HCT116 (cell line): ENCODE data around the gene SULT1C3. TPM values are rescaled to one million over a fixed set of nuclear protein-coding genes. Genes with fewer than 3 reads are reported as not detected.

Experiments
- ATAC-seq: fragments of 200-7000 bp; cut with Tn5 transposase; 2 replicates; pipeline ENCODE4 v1.9.1; 2020; ENCODE audit warnings: mild to moderate bottlenecking, moderate library complexity
- BruUV-seq: library from RNA; stranded (reverse); fragments of 400-500 nt; replicated peaks from 2 replicates; lab custom pipeline; 2021; lab: Mats Ljungman, UMichigan
- CTCF ChIA-PET: fragments of 300-600 bp; sonication (Branson Sonifier 250); formaldehyde crosslinking; loops from one replicate; lab custom pipeline; 2021; ENCODE audit warnings: antibody characterized with exemption; lab: Charles Lee
- POLR2A ChIA-PET: fragments of 300-600, 350-600 bp; sonication (Branson Sonifier 250); formaldehyde crosslinking; loops from one replicate; lab custom pipeline; 2021; ENCODE audit warnings: antibody characterized with exemption; lab: Charles Lee
- RAD21 ChIA-PET, 2 experiments: fragments of 300-600 bp; sonication (Branson Sonifier 250); formaldehyde crosslinking; loops; one replicate each; lab custom pipeline; 2023; ENCODE audit warnings: low total read pairs in 2 of 2; ENCODE audit not compliant: uncharacterized antibody in 2 of 2, unreplicated experiment in 2 of 2, low non-redundant PET in 1 of 2; lab: Charles Lee
- DNase-seq: peaks from one replicate; pipeline ENCODE4 v3.0.0-alpha.2; 2010; ENCODE audit warnings: low read depth, low spot score
- H2AFZ ChIP-seq: fragments of 200-600 bp; shearing (Covaris generic), sonication (generic); 2 replicates; pipeline ENCODE4 v1.6.1; 2017; ENCODE audit warnings: low read depth, mixed run types, mixed read lengths, antibody characterized with exemption, low read length; ENCODE audit not compliant: poor library complexity, severe bottlenecking
- H3K27ac ChIP-seq: 2 replicates; pipeline ENCODE4 v1.5.1; 2012; ENCODE audit warnings: low read depth, low read length
- H3K27me3 ChIP-seq: fragments of 200-600 bp; sonication (generic); 2 replicates; pipeline ENCODE4 v1.6.1; 2016; ENCODE audit warnings: mixed run types, low read length, mixed read lengths; ENCODE audit not compliant: insufficient read depth
- H3K36me3 ChIP-seq, 2 experiments: fragments of 200-500 bp in 1 of 2; fragments of 200-600 bp in 1 of 2; sonication (Bioruptor generic) in 1 of 2; sonication (generic) in 1 of 2; 2 replicates each; pipeline versions ENCODE4 v1.5.1 to v1.6.1; 2014 to 2016; ENCODE audit warnings: low read length in 2 of 2, inconsistent platforms in 1 of 2, mixed read lengths in 1 of 2, mixed run types in 1 of 2; ENCODE audit not compliant: insufficient read depth in 2 of 2, control insufficient read depth in 1 of 2
- H3K4me1 ChIP-seq, 2 experiments: fragments of 200-600 bp in 1 of 2; sonication (generic) in 1 of 2; 2 replicates each; pipeline versions ENCODE4 v1.5.1 to v1.6.1; 2012 to 2017; ENCODE audit warnings: low read length in 2 of 2, inconsistent platforms in 1 of 2, mild to moderate bottlenecking in 1 of 2, mixed read lengths in 1 of 2, mixed run types in 1 of 2, moderate library complexity in 1 of 2; ENCODE audit not compliant: insufficient read depth in 2 of 2, control insufficient read depth in 1 of 2
- H3K4me2 ChIP-seq: fragments of 200-600 bp; sonication (generic); 2 replicates; pipeline ENCODE4 v1.6.1; 2017; ENCODE audit warnings: mixed run types, low read length, mixed read lengths
- H3K4me3 ChIP-seq, 2 experiments: fragments of 200-600 bp in 1 of 2; sonication (generic) in 1 of 2; replicated peaks in 1 of 2; 2 replicates each; pipeline ENCODE4 v1.5.1; 2011 to 2016; ENCODE audit warnings: low read length in 2 of 2, control low read depth in 1 of 2, low read depth in 1 of 2, mild to moderate bottlenecking in 1 of 2, mixed read lengths in 1 of 2, mixed run types in 1 of 2
- H3K79me2 ChIP-seq: fragments of 200-600 bp; sonication (generic); 2 replicates; pipeline ENCODE4 v1.6.1; 2017; ENCODE audit warnings: mild to moderate bottlenecking, mixed run types, low read length, moderate library complexity, mixed read lengths; ENCODE audit not compliant: insufficient read depth
- H3K9ac ChIP-seq: fragments of 200-600 bp; sonication (generic); 2 replicates; pipeline ENCODE4 v1.6.1; 2016; ENCODE audit warnings: low read length, mixed read lengths
- H3K9me2 ChIP-seq: fragments of 200-600 bp; sonication (generic), shearing (Covaris generic); 2 replicates; pipeline ENCODE4 v1.6.1; 2017; ENCODE audit warnings: mixed run types, mild to moderate bottlenecking, moderate library complexity; ENCODE audit not compliant: insufficient read depth
- H3K9me3 ChIP-seq, 2 experiments: fragments of 200-500 bp in 1 of 2; fragments of 200-600 bp in 1 of 2; sonication (Bioruptor generic) in 1 of 2; sonication (generic) in 1 of 2; 2 replicates each; pipeline ENCODE4 v1.6.1; 2014 to 2017; ENCODE audit warnings: low read length in 2 of 2, mixed read lengths in 2 of 2, inconsistent platforms in 1 of 2, low read depth in 1 of 2, mild to moderate bottlenecking in 1 of 2, mixed run types in 1 of 2, moderate library complexity in 1 of 2; ENCODE audit not compliant: control insufficient read depth in 1 of 2, insufficient read depth in 1 of 2
- H4K20me1 ChIP-seq: fragments of 200-600 bp; sonication (generic), shearing (Covaris generic); 2 replicates; pipeline ENCODE4 v1.6.1; 2017; ENCODE audit warnings: mixed run types, mild to moderate bottlenecking, moderate library complexity; ENCODE audit not compliant: insufficient read depth
- CBX3 ChIP-seq: IDR thresholded peaks from 2 replicates; pipeline ENCODE4 v1.6.1; 2012; ENCODE audit warnings: low read depth
- CEBPB ChIP-seq: IDR thresholded peaks from 2 replicates; pipeline ENCODE4 v1.6.1; 2012; ENCODE audit warnings: low read depth
- EGR1 ChIP-seq: IDR thresholded peaks from 2 replicates; pipeline ENCODE4 v1.6.1; 2012; ENCODE audit warnings: low read depth
- ELF1 ChIP-seq: IDR thresholded peaks from 2 replicates; pipeline ENCODE4 v1.6.1; 2012; ENCODE audit warnings: low read depth, borderline replicate concordance
- EZH2 ChIP-seq: fragments of 200-600 bp; sonication (generic); IDR thresholded peaks from 2 replicates; pipeline ENCODE4 v1.6.1; 2017; ENCODE audit warnings: antibody characterized with exemption, mixed run types
- EZH2phosphoT487 ChIP-seq: fragments of 200-600 bp; IDR thresholded peaks from 2 replicates; pipeline ENCODE4 v1.6.1; 2018; ENCODE audit warnings: antibody characterized with exemption, borderline replicate concordance
- FOSL1 ChIP-seq: IDR thresholded peaks from 2 replicates; pipeline ENCODE4 v1.6.1; 2012; ENCODE audit warnings: low read depth
- POLR2A ChIP-seq: IDR thresholded peaks from 2 replicates; pipeline ENCODE4 v1.7.0; 2011; ENCODE audit warnings: borderline replicate concordance; ENCODE audit not compliant: insufficient read depth, insufficient read length; ENCODE audit errors: extremely low read depth
- POLR2AphosphoS5 ChIP-seq: IDR thresholded peaks from 2 replicates; pipeline ENCODE4 v1.6.1; 2011; ENCODE audit warnings: mild to moderate bottlenecking, low read depth, low read length, moderate library complexity
- RAD21 ChIP-seq: IDR thresholded peaks from 2 replicates; pipeline ENCODE4 v1.6.1; 2012; ENCODE audit warnings: low read depth, mild to moderate bottlenecking
- SIN3A ChIP-seq: IDR thresholded peaks from 2 replicates; pipeline ENCODE4 v1.6.1; 2012; ENCODE audit warnings: low read depth
- SP1 ChIP-seq: IDR thresholded peaks from 2 replicates; pipeline ENCODE4 v1.6.1; 2012; ENCODE audit warnings: low read depth
- SRF ChIP-seq: IDR thresholded peaks from 2 replicates; pipeline ENCODE4 v1.6.1; 2012; ENCODE audit warnings: low read depth
- TCF7L2 ChIP-seq: IDR thresholded peaks from 2 replicates; pipeline ENCODE4 v1.7.0; 2011; ENCODE audit warnings: borderline replicate concordance, inconsistent platforms; ENCODE audit not compliant: insufficient read depth, insufficient read length; ENCODE audit errors: extremely low read depth
- YY1 ChIP-seq: IDR thresholded peaks from 2 replicates; pipeline ENCODE4 v1.6.1; 2011; ENCODE audit warnings: low read length, low read depth, moderate library complexity, mild to moderate bottlenecking; ENCODE audit not compliant: insufficient replicate concordance; ENCODE audit errors: extremely low read depth
- ZFX ChIP-seq: fragments of 450-650 bp; IDR thresholded peaks from 2 replicates; pipeline ENCODE4 v1.6.1; 2017
- ZNF274 ChIP-seq: fragments of 200-500 bp; sonication (Bioruptor generic); IDR thresholded peaks from 2 replicates; pipeline ENCODE4 v1.6.1; 2014; ENCODE audit warnings: mild to moderate bottlenecking, low read depth, low read length, inconsistent platforms
- intact Hi-C: fragments of 100-400 bp; cut with micrococcal nuclease; formaldehyde crosslinking; loops from 2 replicates; pipeline ENCODE4 v1.10.0; 2022
- total RNA-seq: library from RNA; stranded (reverse); gene quantifications from one replicate; pipeline ENCODE4 v1.2.1, GENCODE V29; 2021; ENCODE audit not compliant: unreplicated experiment
- TF ChIP-seq, protein P1 (sequence below): IDR thresholded peaks from 2 replicates; pipeline ENCODE4 v1.6.1; 2012
- TF ChIP-seq, protein P2 (sequence below): IDR thresholded peaks from 2 replicates; pipeline ENCODE4 v1.6.1; 2012
- TF ChIP-seq, protein P3 (sequence below): IDR thresholded peaks from 2 replicates; pipeline ENCODE4 v1.6.1; 2011; ENCODE audit warnings: mild to moderate bottlenecking, low read length, moderate library complexity; ENCODE audit not compliant: insufficient replicate concordance; ENCODE audit errors: extremely low read depth

SULT1C3 gene
- total RNA-seq, 1 experiment from 2014 or later: not detected

DNA sequence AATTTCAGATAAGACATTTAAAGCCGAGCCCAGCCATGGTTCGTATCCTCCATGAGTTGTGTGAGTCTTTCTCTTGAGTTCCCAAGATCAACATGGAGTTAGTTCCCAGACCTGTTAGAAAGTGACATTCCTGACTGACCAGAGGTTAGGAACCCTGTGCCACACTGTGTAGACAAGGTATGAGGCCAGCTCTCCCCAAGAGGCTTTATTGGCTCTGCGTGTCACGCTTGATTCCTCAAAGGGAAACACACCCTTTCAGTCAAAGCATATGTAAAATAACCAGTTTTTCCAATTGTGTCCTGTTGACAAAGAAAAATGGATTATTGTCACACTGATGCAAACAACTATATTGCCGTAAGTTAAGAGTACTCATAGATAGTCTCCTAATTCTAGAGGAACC is 1.2 kb downstream of the SULT1C3 start:
- POLR2A ChIA-PET: no interaction called here
- intact Hi-C loops: no loop called here
- ATAC-seq (no peak), DNase-seq (no peak)
- H4K20me1 ChIP-seq: no peaks in the 10 kb centered on the region
- H3K4me3 ChIP-seq: no peak overlapping the region
- H3K9me3 ChIP-seq: peaks cover 0 to 3% of the 10 kb centered on the region in 2 experiments; a peak in 1 of 4 replicates
- CTCF ChIA-PET: no interaction called here
- no TSS peak for BruUV-seq
- H2AFZ ChIP-seq: no peak overlapping the region
- H3K4me2 ChIP-seq: no peak overlapping the region
- H3K9ac ChIP-seq: no peak overlapping the region
- no peaks in the 10 kb centered on the region for H3K36me3 ChIP-seq
- RAD21 ChIA-PET: no interaction called here
- H3K79me2 ChIP-seq: no peaks in the 10 kb centered on the region
- no peak for TF ChIP-seq EGR1
- TF ChIP-seq CBX3: no peak
- TF ChIP-seq RAD21: no peak
- TF ChIP-seq SP1: no peak
- TF ChIP-seq, protein P1, sequence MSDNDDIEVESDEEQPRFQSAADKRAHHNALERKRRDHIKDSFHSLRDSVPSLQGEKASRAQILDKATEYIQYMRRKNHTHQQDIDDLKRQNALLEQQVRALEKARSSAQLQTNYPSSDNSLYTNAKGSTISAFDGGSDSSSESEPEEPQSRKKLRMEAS: no peak
- TF ChIP-seq ZNF274: no peak
- TF ChIP-seq ELF1: no peak
- TF ChIP-seq EZH2: no peak
- H3K9me2 ChIP-seq: no peaks in the 10 kb centered on the region
- H3K27ac ChIP-seq: no peak overlapping the region
- H3K27me3 ChIP-seq: no peaks in the 10 kb centered on the region
- no peaks in the 10 kb centered on the region for H3K4me1 ChIP-seq

GRCh38 chr2:108243566-108243965 is 3.8 kb downstream of the SULT1C3 start:
- Histone ChIP-seq H3K9me3 (no peaks in the 10 kb centered on the region), H4K20me1 (no peaks in the 10 kb centered on the region), H3K4me2 (no peak overlapping the region), H3K79me2 (no peaks in the 10 kb centered on the region), H2AFZ (no peak overlapping the region), H3K36me3 (no peaks in the 10 kb centered on the region), H3K27ac (no peak overlapping the region), H3K4me1 (no peaks in the 10 kb centered on the region), H3K9me2 (no peaks in the 10 kb centered on the region), H3K27me3 (no peaks in the 10 kb centered on the region), H3K4me3 (no peak overlapping the region), H3K9ac (no peak overlapping the region)
- BruUV-seq: no TSS peak
- ChIA-PET CTCF (no interaction called here), POLR2A (no interaction called here), RAD21 (no interaction called here)
- ATAC-seq (no peak), DNase-seq (no peak)
- intact Hi-C loops: no loop called here
- TF ChIP-seq, protein P2, sequence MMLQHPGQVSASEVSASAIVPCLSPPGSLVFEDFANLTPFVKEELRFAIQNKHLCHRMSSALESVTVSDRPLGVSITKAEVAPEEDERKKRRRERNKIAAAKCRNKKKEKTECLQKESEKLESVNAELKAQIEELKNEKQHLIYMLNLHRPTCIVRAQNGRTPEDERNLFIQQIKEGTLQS: no peak
- TF ChIP-seq EZH2phosphoT487 (no peak), CEBPB (no peak), ZFX (no peak), POLR2AphosphoS5 (no peak), SRF (no peak), TCF7L2 (no peak), SP1 (no peak), SIN3A (no peak), EGR1 (no peak), YY1 (no peak), POLR2A (no peak), FOSL1 (no peak), CBX3 (no peak)
- TF ChIP-seq, protein P3, sequence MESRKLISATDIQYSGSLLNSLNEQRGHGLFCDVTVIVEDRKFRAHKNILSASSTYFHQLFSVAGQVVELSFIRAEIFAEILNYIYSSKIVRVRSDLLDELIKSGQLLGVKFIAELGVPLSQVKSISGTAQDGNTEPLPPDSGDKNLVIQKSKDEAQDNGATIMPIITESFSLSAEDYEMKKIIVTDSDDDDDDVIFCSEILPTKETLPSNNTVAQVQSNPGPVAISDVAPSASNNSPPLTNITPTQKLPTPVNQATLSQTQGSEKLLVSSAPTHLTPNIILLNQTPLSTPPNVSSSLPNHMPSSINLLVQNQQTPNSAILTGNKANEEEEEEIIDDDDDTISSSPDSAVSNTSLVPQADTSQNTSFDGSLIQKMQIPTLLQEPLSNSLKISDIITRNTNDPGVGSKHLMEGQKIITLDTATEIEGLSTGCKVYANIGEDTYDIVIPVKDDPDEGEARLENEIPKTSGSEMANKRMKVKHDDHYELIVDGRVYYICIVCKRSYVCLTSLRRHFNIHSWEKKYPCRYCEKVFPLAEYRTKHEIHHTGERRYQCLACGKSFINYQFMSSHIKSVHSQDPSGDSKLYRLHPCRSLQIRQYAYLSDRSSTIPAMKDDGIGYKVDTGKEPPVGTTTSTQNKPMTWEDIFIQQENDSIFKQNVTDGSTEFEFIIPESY: no peak
